AG04450 (cell line): Measurements from ENCODE around the gene KLHDC8A. TPM values are rescaled to one million over a fixed set of nuclear protein-coding genes. Genes with fewer than 3 reads are reported as not detected.

Experiments used
- CTCF ChIA-PET: fragments of 300-600, 350-600 bp; formaldehyde crosslinking; extraction: SDS; loops from one replicate; lab custom pipeline; 2022; ENCODE audit warnings: antibody characterized with exemption, inconsistent platforms; lab: Charles Lee
- POLR2A ChIA-PET: fragments of 350-600 bp; formaldehyde crosslinking; extraction: SDS; loops from one replicate; lab custom pipeline; 2021; ENCODE audit warnings: antibody characterized with exemption, inconsistent platforms; lab: Yijun Ruan, JAX
- DNase-seq: peaks from one replicate; pipeline ENCODE4 v3.0.0-alpha.2; 2011; ENCODE audit warnings: low read depth, low spot score
- H3K27ac ChIP-seq: one replicate; pipeline ENCODE4 v1.5.1; 2012; ENCODE audit warnings: low read depth, low read length, control low read depth
- H3K27me3 ChIP-seq: one replicate; pipeline ENCODE4 v1.6.0; 2012; ENCODE audit warnings: low read length; ENCODE audit not compliant: control insufficient read depth, insufficient read depth
- H3K4me3 ChIP-seq: 2 replicates; pipeline ENCODE4 v1.5.1; 2011; ENCODE audit warnings: mild to moderate bottlenecking, low read depth, low read length, control low read depth
- H3K9me3 ChIP-seq: 2 replicates; pipeline ENCODE4 v1.5.1; 2012; ENCODE audit warnings: low read length; ENCODE audit not compliant: control insufficient read depth, insufficient read depth
- CTCF ChIP-seq: IDR thresholded peaks from 2 replicates; pipeline ENCODE4 v1.5.1; 2011; ENCODE audit warnings: low read depth, low read length, control low read depth, inconsistent platforms
- polyA plus RNA-seq: library from polyadenylated mRNA; depleted of rRNA; stranded (reverse); fragments of >200 nt; gene quantifications from 2 replicates; pipeline ENCODE4 v1.2.3, GENCODE V29; 2011

Gene KLHDC8A
- polyA plus RNA-seq, 1 experiment, result 0.06 TPM

GRCh38 chr1:205373022-205373797 lies 16.5 kb upstream of the KLHDC8A start:
- peak overlapping the region; percentile 21 for H3K27ac ChIP-seq
- no peaks in the 10 kb centered on the region; the same call in 1 of the 2 replicates for H3K9me3 ChIP-seq
- CTCF ChIA-PET, result interaction anchor here (0.5 to 3.9 kb wide), 7 partner anchors 19 to 1458 kb away, joined by 3 to 28 read pairs (median 6); no protein-coding TSS in a partner anchor
- POLR2A ChIA-PET, result interaction anchor here (0.6 to 0.7 kb wide), 3 partner anchors 100 to 376 kb away, joined by 3 to 8 read pairs (median 6); no protein-coding TSS in a partner anchor
- peak overlapping the region; percentile 46 for H3K4me3 ChIP-seq
- no peaks in the 10 kb centered on the region for H3K27me3 ChIP-seq
- DNase-seq, result no peak
- TF ChIP-seq CTCF, result no peak

- H3K27me3 ChIP-seq, result no peaks in the 10 kb centered on the region
- ChIA-PET CTCF (interaction anchor here (1.7 to 3.5 kb wide), 3 partner anchors 18 to 152 kb away, joined by 6 to 22 read pairs (median 11); no protein-coding TSS in a partner anchor), POLR2A (interaction anchor here (0.6 kb wide), 1 partner anchor 74 kb away, joined by 3 read pairs; no protein-coding TSS in a partner anchor)
- peak; percentile 53 for DNase-seq
- H3K9me3 ChIP-seq, result no peaks in the 10 kb centered on the region; the same call in 1 of the 2 replicates
- H3K4me3 ChIP-seq, result no peak overlapping the region
- H3K27ac ChIP-seq, result peak overlapping the region; percentile 61
- no peak for TF ChIP-seq CTCF
These were observed 15.3 kb upstream of the KLHDC8A start for GRCh38 chr1:205371871-205372660.

- Histone ChIP-seq H3K9me3 (no peaks in the 10 kb centered on the region; the same call in 1 of the 2 replicates), H3K27ac (no peak overlapping the region), H3K27me3 (no peaks in the 10 kb centered on the region), H3K4me3 (no peak overlapping the region)
- CTCF ChIA-PET, result interaction anchor here (2.9 to 3.5 kb wide), 2 partner anchors 17 to 154 kb away, joined by 11 to 22 read pairs; no protein-coding TSS in a partner anchor
- no peak for TF ChIP-seq CTCF
- POLR2A ChIA-PET, result no interaction called here
- no peak for DNase-seq
These were observed 14.1 kb upstream of the KLHDC8A start for GRCh38 chr1:205370780-205371179.

GRCh38 chr1:205369701-205370123 lies 13.0 kb upstream of the KLHDC8A start:
- POLR2A ChIA-PET, result no interaction called here
- H3K4me3 ChIP-seq, result no peak overlapping the region
- H3K27me3 ChIP-seq, result no peaks in the 10 kb centered on the region
- no peak overlapping the region for H3K27ac ChIP-seq
- CTCF ChIA-PET, result interaction anchor here (3.5 kb wide), 1 partner anchor 15 kb away, joined by 22 read pairs; no protein-coding TSS in a partner anchor
- no peak for DNase-seq
- TF ChIP-seq CTCF, result no peak
- no peaks in the 10 kb centered on the region; the same call in 1 of the 2 replicates for H3K9me3 ChIP-seq
